Fibroblast of gingiva (primary cell): Measurements from ENCODE around the gene SMYD3.

ENCODE experiments used
- DNase-seq: peaks from one replicate; pipeline ENCODE4 v3.0.0-alpha.2; 2011; ENCODE audit warnings: low read depth

SMYD3 gene

GRCh38 chr1:246462986-246463385, 44.1 kb downstream of the SMYD3 start:
- DNase-seq, result no peak

- no peak for DNase-seq
Measured at GRCh38 chr1:246460406-246460805, 46.7 kb downstream of the SMYD3 start.

- DNase-seq, result no peak
Measured at GRCh38 chr1:246459221-246459620, 47.9 kb downstream of the SMYD3 start.

- no peak for DNase-seq
Measured at GRCh38 chr1:246455476-246455875, 51.6 kb downstream of the SMYD3 start.

- DNase-seq, result no peak
Measured at GRCh38 chr1:246454655-246455054, 52.4 kb downstream of the SMYD3 start.

GRCh38 chr1:246450611-246451251, 56.3 kb downstream of the SMYD3 start:
- DNase-seq, result no peak

GRCh38 chr1:246448373-246448772, 58.7 kb downstream of the SMYD3 start:
- no peak for DNase-seq

- no peak for DNase-seq
Measured at GRCh38 chr1:246447501-246447900, 59.6 kb downstream of the SMYD3 start.

- no peak for DNase-seq
Measured at GRCh38 chr1:246445503-246445902, 61.6 kb downstream of the SMYD3 start.

- no peak for DNase-seq
Measured at GRCh38 chr1:246444617-246445016, 62.5 kb downstream of the SMYD3 start.

GRCh38 chr1:246437961-246438360, 69.1 kb downstream of the SMYD3 start:
- DNase-seq, result no peak

- peak; percentile 55 for DNase-seq
Measured at GRCh38 chr1:246435421-246436041, 71.5 kb downstream of the SMYD3 start.

GRCh38 chr1:246434335-246434734, 72.7 kb downstream of the SMYD3 start:
- no peak for DNase-seq

- DNase-seq, result peak; percentile 9
Measured at GRCh38 chr1:246428542-246429308, 78.4 kb downstream of the SMYD3 start.

GRCh38 chr1:246427611-246428010, 79.5 kb downstream of the SMYD3 start:
- DNase-seq, result no peak

GRCh38 chr1:246425895-246426294, 81.2 kb downstream of the SMYD3 start:
- no peak for DNase-seq

GRCh38 chr1:246425139-246425794, 81.8 kb downstream of the SMYD3 start:
- no peak for DNase-seq

GRCh38 chr1:246420300-246420699, 86.8 kb downstream of the SMYD3 start:
- DNase-seq, result no peak

- no peak for DNase-seq
Measured at GRCh38 chr1:246418565-246419312, 88.3 kb downstream of the SMYD3 start.

GRCh38 chr1:246417813-246418564, 89.1 kb downstream of the SMYD3 start:
- DNase-seq, result no peak

GRCh38 chr1:246417152-246417812, 89.8 kb downstream of the SMYD3 start:
- no peak for DNase-seq
